ENCODE measurements around the gene DOCK1.

Gene DOCK1

DNA sequence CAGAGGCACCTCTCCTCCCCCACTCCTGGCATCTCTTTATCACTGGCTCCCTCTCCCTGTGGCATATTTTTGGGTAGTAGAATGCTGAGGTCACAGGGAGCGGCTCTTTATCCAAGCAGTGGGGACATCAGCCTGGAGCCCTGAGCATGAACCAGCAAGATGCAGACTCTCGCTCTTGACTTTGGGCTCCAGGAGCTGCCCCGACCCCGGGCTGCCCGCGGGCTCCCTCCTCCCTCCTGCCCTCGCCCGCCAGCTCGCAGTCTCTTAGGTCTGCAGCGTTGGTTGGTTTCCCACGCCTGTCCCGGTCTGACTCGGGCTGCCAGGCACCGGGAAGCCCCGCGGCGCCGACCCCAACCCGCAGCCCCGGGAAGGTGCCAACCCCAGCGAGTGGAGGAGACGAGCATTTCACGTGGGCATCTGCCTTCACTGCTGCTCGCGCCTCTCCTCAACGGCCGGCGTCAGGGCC, 289.8 kb downstream of the DOCK1 start:
- TF ChIP-seq MYC (IDR thresholded peaks at IDR 0.05; ENCODE audit: low read depth, low read length) = no peak
- TF ChIP-seq, protein P1, sequence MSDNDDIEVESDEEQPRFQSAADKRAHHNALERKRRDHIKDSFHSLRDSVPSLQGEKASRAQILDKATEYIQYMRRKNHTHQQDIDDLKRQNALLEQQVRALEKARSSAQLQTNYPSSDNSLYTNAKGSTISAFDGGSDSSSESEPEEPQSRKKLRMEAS (IDR thresholded peaks at IDR 0.05; ENCODE audit: low read depth, low read length) = no peak
- TF ChIP-seq POLR2A (IDR thresholded peaks at IDR 0.05; ENCODE audit: extremely low read depth, insufficient read length) = no peak
- TF ChIP-seq, protein P2, sequence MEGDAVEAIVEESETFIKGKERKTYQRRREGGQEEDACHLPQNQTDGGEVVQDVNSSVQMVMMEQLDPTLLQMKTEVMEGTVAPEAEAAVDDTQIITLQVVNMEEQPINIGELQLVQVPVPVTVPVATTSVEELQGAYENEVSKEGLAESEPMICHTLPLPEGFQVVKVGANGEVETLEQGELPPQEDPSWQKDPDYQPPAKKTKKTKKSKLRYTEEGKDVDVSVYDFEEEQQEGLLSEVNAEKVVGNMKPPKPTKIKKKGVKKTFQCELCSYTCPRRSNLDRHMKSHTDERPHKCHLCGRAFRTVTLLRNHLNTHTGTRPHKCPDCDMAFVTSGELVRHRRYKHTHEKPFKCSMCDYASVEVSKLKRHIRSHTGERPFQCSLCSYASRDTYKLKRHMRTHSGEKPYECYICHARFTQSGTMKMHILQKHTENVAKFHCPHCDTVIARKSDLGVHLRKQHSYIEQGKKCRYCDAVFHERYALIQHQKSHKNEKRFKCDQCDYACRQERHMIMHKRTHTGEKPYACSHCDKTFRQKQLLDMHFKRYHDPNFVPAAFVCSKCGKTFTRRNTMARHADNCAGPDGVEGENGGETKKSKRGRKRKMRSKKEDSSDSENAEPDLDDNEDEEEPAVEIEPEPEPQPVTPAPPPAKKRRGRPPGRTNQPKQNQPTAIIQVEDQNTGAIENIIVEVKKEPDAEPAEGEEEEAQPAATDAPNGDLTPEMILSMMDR (IDR thresholded peaks at IDR 0.05; ENCODE audit: low read depth, low read length) = no peak
- no peak for DNase-seq (ENCODE audit: low read depth)
- no peak overlapping the region for H3K4me3 ChIP-seq (ENCODE audit: low read depth, low read length)

DNA sequence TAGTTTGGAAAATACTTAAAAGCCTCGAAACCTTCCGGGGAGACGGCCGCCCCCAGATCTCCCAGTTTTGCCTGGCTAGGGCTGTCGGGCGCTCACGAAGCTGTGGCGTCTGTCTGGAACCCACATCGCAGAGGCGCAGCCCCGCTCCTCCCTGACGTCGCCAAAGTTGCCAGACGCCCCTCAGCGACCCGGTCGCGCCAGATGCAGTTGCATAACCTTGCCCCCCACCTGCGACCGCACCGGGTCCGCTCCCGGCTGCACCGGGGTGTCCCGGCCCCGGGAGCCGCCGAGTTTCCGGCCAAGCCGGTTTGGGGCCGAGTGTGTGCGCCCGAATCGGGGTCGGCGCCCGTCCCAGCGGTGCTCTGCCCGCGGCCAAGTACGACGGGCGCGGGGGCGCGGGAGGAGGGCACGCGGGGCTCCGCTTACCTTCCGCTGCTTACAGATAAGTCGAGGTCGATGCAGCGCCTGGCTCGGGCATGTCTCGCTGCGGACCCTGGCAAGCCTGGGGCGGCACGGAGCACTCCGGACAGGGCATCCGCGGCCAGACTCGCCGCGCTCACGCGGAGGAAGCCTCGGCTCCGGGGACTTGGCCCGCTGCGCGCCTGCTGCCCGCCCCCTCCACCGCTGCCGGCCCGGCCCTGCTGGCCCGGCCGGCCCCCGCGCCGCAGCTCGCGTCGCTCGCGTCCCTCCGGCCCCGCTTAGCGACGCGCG, 290.5 kb downstream of the DOCK1 start:
- H3K4me3 ChIP-seq (ENCODE audit: low read depth, low read length) = no peak overlapping the region
- TF ChIP-seq, protein P1 (IDR thresholded peaks at IDR 0.05; ENCODE audit: low read depth, low read length) = no peak
- TF ChIP-seq POLR2A (IDR thresholded peaks at IDR 0.05; ENCODE audit: extremely low read depth, insufficient read length) = no peak
- no peak for TF ChIP-seq MYC (IDR thresholded peaks at IDR 0.05; ENCODE audit: low read depth, low read length)
- DNase-seq (ENCODE audit: low read depth) = no peak

DNA sequence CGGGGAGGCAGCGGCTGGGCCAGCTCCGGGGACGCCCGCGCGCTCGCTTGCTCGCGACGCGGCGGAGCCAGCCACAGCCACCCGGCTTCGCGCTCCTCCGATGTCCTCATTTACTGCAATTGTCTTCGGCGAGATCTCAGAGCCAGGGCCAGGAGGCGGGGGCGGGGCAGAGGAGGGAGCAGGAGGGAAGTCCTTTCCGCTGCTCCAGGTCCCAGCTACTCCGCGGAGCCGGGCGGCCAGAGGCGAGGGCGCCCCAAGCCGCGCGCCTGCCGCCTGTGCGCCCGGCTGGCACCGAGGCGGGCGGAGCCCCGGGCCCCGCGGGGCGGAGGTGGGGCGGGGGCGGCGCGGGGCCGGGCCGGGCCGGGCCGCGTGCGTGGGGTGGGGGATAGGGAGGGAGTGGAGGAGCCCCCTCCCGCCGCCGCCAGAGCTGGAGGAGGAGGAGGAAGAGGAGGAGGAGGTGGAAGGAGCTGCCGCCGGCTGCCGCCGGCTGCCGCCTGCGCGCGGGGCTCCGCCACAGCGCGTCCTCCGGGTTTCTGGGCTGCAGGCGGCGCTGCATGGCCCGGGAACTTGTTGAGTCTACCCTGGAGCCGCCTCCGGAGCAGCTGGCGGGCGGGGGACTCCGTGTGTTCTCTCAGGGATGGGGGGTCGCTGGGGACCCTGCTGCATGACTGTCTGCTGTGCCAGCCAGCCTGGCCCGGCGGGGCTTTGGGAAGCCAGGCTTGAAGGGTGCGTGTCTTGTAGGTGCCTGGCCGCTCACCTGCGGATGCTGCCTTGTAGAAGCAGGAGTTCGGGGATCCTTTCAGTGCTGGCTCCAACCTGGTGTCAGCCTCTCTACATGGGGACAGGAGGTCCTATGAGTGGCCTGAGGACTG, 291.3 kb downstream of the DOCK1 start, which contains the start of gene INSYN2A:
Gene INSYN2A (minus strand): TSS at position 310 of the 872 bp plus-strand sequence. CDS start 20,196 bp downstream, outside the sequence.
- no peak for DNase-seq (ENCODE audit: low read depth)
- H3K4me3 ChIP-seq (ENCODE audit: low read depth, low read length) = no peak within 1 kb of the TSS
- TF ChIP-seq, protein P2 (IDR thresholded peaks at IDR 0.05; ENCODE audit: low read depth, low read length) = no peak
- no peak for TF ChIP-seq MYC (IDR thresholded peaks at IDR 0.05; ENCODE audit: low read depth, low read length)
- no peak for TF ChIP-seq POLR2A (IDR thresholded peaks at IDR 0.05; ENCODE audit: extremely low read depth, insufficient read length)
- TF ChIP-seq, protein P1 (IDR thresholded peaks at IDR 0.05; ENCODE audit: low read depth, low read length) = no peak

DNA sequence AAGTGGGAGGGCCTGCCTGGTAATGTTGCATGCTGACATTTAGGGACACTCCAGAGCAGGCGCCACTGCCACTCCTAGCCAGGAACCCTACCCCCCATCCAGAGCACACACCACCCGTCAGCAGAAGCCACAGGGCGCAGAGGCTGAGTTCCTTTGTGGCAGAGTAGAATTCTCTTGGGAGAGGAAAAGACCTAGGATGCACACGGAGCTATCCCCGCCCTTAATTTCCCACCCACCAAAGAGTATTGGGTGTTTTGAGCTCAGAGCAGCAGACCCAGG, 291.9 kb downstream of the DOCK1 start:
- TF ChIP-seq MYC (IDR thresholded peaks at IDR 0.05; ENCODE audit: low read depth, low read length) = no peak
- TF ChIP-seq POLR2A (IDR thresholded peaks at IDR 0.05; ENCODE audit: extremely low read depth, insufficient read length) = no peak
- no peak for DNase-seq (ENCODE audit: low read depth)
- H3K4me3 ChIP-seq (ENCODE audit: low read depth, low read length) = no peak overlapping the region

DNA sequence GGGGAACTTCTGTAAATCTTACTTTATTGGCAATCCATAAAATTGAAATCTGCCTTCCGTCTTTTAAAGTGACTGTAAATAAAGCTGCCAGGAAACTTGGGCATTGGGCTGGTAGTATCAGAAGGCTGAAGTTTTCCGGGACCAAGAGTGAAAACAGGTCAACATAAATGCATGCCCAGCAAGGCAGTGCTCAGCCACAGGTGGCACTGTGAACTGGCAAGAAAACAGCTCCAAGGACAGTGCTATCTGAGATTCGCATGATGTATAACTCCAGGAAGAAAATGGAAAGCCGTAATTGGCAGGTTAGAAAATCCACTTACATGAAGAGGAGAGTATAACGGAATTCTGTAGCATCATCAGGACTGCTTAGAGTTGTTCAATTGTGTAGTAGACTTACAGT, 293.1 kb downstream of the DOCK1 start:
- no peak for DNase-seq (ENCODE audit: low read depth)
- no peak for TF ChIP-seq MYC (IDR thresholded peaks at IDR 0.05; ENCODE audit: low read depth, low read length)
- no peak for TF ChIP-seq POLR2A (IDR thresholded peaks at IDR 0.05; ENCODE audit: extremely low read depth, insufficient read length)
- TF ChIP-seq, protein P2 (IDR thresholded peaks at IDR 0.05; ENCODE audit: low read depth, low read length) = no peak
- TF ChIP-seq, protein P1 (IDR thresholded peaks at IDR 0.05; ENCODE audit: low read depth, low read length) = no peak

DNA sequence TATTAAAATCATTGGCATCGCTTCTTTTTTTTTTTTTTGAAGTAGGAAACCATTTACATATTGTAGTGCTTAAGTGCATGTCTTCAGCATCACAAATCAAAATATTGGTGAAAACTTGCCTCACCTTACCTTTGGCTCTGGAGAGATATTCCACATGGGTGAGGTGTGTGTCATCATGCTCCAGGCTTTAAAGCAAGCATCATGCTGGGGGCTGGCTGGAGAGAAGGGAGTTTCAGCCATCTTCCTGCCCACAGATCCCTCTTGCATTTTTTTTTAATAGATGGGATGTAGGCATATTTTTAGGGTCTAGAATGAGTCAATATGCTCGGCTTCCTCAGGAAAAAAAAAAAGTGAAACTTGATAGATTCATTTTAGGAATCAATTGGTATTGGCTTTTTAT, 293.5 kb downstream of the DOCK1 start:
- no peak for TF ChIP-seq POLR2A (IDR thresholded peaks at IDR 0.05; ENCODE audit: extremely low read depth, insufficient read length)
- TF ChIP-seq MYC (IDR thresholded peaks at IDR 0.05; ENCODE audit: low read depth, low read length) = no peak
- TF ChIP-seq, protein P2 (IDR thresholded peaks at IDR 0.05; ENCODE audit: low read depth, low read length) = no peak
- TF ChIP-seq, protein P1 (IDR thresholded peaks at IDR 0.05; ENCODE audit: low read depth, low read length) = no peak
- H3K4me3 ChIP-seq (ENCODE audit: low read depth, low read length) = no peak overlapping the region
- DNase-seq (ENCODE audit: low read depth) = no peak

More for the DNA sequence above, 293.1 kb downstream of the DOCK1 start:
- H3K4me3 ChIP-seq (ENCODE audit: low read depth, low read length) = no peak overlapping the region

Data from NB4 (cell line).